ENCODE measurements around the gene PRMT9. TPM values are rescaled to one million over a fixed set of nuclear protein-coding genes. Genes with fewer than 3 reads are reported as not detected.

The PRMT9 gene
- total and polyA plus RNA-seq, 8 donors, result 3.1 to 6.4 (median 4.1) TPM

DNA sequence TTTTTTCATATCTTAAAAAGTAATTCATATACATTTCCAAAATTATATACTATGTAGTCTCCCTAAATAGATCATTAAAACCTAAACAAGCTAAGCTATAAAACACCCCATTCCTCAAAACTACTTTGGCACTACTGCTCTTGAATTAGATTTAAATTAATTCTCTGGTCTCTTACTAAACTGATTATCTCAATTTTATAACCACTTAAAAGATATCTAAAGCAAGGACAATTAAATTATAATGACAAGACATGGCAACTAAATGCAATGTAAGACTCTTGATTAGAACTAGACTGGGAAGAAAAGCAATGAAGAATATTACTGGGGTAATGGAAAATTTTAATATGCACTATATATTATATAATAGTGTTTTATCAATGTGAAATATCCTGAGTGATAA lies 38.9 kb downstream of the PRMT9 start:
- Histone ChIP-seq H3K27ac (no peak overlapping the region), H3K4me3 (no peak overlapping the region), H3K36me3 (peaks cover 0 to 8% (median 0%) of the 10 kb centered on the region in 3 donors), H3K9me3 (no peaks in the 10 kb centered on the region), H3K4me1 (peaks cover 0 to 9% (median 0%) of the 10 kb centered on the region in 3 donors), H3K27me3 (no peaks in the 10 kb centered on the region)
- FAIRE-seq (peak; percentile 5), DNase-seq (no peak), ATAC-seq (no peak)
- intact Hi-C loops (cut with DNase I), result no loop called here
- TF ChIP-seq, protein P1, sequence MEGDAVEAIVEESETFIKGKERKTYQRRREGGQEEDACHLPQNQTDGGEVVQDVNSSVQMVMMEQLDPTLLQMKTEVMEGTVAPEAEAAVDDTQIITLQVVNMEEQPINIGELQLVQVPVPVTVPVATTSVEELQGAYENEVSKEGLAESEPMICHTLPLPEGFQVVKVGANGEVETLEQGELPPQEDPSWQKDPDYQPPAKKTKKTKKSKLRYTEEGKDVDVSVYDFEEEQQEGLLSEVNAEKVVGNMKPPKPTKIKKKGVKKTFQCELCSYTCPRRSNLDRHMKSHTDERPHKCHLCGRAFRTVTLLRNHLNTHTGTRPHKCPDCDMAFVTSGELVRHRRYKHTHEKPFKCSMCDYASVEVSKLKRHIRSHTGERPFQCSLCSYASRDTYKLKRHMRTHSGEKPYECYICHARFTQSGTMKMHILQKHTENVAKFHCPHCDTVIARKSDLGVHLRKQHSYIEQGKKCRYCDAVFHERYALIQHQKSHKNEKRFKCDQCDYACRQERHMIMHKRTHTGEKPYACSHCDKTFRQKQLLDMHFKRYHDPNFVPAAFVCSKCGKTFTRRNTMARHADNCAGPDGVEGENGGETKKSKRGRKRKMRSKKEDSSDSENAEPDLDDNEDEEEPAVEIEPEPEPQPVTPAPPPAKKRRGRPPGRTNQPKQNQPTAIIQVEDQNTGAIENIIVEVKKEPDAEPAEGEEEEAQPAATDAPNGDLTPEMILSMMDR (IDR thresholded peaks at IDR 0.05), result no peak

DNA sequence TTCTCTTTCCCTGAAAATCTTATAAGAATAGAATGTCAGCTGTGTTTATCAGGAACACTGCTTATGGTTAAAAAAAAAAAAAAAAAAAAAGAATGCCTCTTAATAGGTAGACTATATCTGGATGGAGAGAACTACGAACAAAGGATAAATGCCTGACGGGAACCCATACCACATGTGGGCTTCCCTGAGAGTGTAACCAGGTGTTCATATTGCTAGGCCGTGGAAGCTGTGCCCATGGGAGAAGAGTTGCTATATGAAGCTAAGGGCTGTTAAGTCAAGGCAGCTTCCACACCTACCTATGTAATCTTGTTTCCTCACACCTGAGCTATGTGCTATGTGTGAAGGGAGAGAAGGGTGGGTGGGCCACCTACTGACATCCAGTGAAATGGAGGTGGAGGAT lies 39.5 kb downstream of the PRMT9 start:
- intact Hi-C loops (cut with DNase I), result no loop called here
- Histone ChIP-seq H3K4me3 (no peak overlapping the region), H3K9me3 (no peaks in the 10 kb centered on the region), H3K4me1 (peaks cover 0 to 9% (median 0%) of the 10 kb centered on the region in 3 donors), H3K27ac (no peak overlapping the region), H3K27me3 (no peaks in the 10 kb centered on the region), H3K36me3 (peaks cover 0 to 8% (median 0%) of the 10 kb centered on the region in 3 donors)
- TF ChIP-seq, protein P1 (IDR thresholded peaks at IDR 0.05), result no peak
- WGBS, 2 donors, result 44 to 53% methylated on average over 3 of the region's 3 CpGs
- DNase-seq (peak in 2 of 6 donors; percentile 27 to 39), ATAC-seq (peak; percentile 51 to 88 (median 64)), FAIRE-seq (no peak)

DNA sequence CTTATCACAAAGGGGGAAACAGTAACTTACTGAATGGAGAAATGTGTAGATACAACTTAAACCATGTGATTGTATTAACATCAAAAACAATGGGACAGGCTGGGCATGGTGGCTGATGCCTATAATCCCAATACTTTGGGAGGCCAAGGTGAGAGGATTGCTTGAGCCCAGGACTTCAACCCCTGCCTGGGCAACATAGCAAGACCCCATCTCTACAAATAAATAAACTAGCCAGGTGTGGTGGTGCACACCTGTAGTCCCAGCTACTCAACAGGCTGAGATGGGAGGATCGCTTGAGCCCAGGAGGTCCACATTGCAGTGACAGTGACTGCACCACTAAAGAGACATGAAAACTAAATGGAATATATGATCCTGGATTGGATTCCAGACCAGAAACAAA lies 40.3 kb downstream of the PRMT9 start:
- Histone ChIP-seq H3K9me3 (no peaks in the 10 kb centered on the region), H3K4me3 (no peak overlapping the region), H3K27ac (no peak overlapping the region), H3K36me3 (peaks cover 0 to 8% (median 0%) of the 10 kb centered on the region in 3 donors), H3K27me3 (no peaks in the 10 kb centered on the region), H3K4me1 (peaks cover 0 to 9% (median 0%) of the 10 kb centered on the region in 3 donors)
- DNase-seq (no peak), FAIRE-seq (no peak), ATAC-seq (no peak)
- intact Hi-C loops (cut with DNase I), result no loop called here
- TF ChIP-seq, protein P1 (IDR thresholded peaks at IDR 0.05), result no peak
- WGBS, 2 donors, result 98 to 100% methylated on average over 1 of the region's 1 CpG

DNA sequence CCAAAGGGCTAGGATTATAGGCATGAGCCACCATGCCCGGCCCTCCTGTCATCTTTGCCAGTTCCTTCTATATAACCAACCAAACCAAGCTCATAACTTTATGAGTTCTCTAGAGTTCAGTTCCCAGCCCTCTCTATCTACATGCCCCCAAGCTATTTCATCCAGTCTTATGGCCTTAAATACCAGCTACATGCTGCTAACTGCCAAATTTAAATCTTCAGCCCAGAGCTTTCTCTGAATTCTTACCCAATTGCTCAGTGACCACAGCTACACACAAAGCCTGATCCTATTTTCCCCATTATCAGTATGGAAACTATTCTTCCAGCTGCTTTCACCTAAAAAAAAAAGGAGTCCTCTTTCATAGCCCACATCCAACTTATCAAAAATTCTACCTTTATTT lies 43.6 kb downstream of the PRMT9 start:
- FAIRE-seq (no peak), DNase-seq (no peak), ATAC-seq (no peak)
- intact Hi-C loops (cut with DNase I), result no loop called here
- WGBS, 2 donors, result 92 to 100% methylated on average over 1 of the region's 1 CpG
- Histone ChIP-seq H3K4me1 (peaks cover 0 to 9% (median 0%) of the 10 kb centered on the region in 3 donors), H3K27ac (no peak overlapping the region), H3K9me3 (no peaks in the 10 kb centered on the region), H3K27me3 (no peaks in the 10 kb centered on the region), H3K4me3 (no peak overlapping the region), H3K36me3 (peaks cover 0 to 22% (median 6%) of the 10 kb centered on the region in 3 donors)
- TF ChIP-seq, protein P1 (IDR thresholded peaks at IDR 0.05), result no peak

DNA sequence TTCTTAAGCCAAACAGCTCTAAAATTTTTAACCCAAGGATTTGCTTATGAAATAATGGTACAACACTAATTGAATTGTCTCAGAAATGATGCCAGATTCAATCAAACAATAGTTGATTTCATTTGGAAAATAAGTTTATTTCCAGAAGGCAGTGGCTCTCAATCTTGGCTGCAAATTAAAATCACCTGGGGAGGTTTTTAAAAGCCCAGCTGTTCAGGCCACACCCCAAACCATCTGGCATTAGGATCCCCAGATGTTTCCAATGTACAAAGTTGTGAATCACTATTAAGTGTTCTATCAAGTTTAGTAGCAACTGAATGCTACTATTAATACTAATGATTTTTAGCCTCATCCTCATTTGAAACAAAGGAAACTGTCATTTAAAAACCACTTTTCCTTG lies 44.6 kb downstream of the PRMT9 start:
- Histone ChIP-seq H3K9me3 (no peaks in the 10 kb centered on the region), H3K4me3 (no peak overlapping the region), H3K27me3 (no peaks in the 10 kb centered on the region), H3K27ac (no peak overlapping the region), H3K4me1 (peaks cover 0 to 3% (median 0%) of the 10 kb centered on the region in 3 donors), H3K36me3 (peaks cover 0 to 32% (median 7%) of the 10 kb centered on the region in 3 donors)
- no peak for DNase-seq
- FAIRE-seq, result no peak
- intact Hi-C loops (cut with DNase I), result no loop called here
- TF ChIP-seq, protein P1 (IDR thresholded peaks at IDR 0.05), result no peak
- ATAC-seq, result no peak
